GM18499 (cell line): Measurements from ENCODE around the gene SGPL1.

Experiments used
- ATAC-seq: cut with Tn5 transposase; IDR thresholded peaks from one replicate; pipeline ENCODE4 v1.9.1; 2021; ENCODE audit warnings: moderate number of reproducible peaks; ENCODE audit not compliant: insufficient read depth, unreplicated experiment

Gene SGPL1

DNA sequence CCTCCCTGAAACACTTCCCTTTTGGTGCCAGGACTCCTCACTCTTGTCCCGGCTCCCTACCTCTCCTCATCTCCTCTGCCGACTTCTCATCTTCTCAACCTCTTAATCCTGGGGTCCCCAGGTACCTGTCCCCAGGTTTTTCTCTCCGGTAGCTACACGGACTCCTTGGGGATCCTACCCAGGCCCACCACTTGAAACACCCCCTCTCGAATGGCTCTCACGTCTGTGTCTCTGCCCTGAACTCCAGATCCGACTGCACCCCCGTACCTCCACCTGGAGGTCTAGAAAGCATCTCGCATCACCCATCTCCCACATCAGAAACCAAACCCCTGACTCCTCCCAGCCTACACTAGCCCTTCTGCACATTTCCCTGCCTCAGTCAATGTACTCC is 35.4 kb upstream of the SGPL1 start:
- ATAC-seq = no peak

DNA sequence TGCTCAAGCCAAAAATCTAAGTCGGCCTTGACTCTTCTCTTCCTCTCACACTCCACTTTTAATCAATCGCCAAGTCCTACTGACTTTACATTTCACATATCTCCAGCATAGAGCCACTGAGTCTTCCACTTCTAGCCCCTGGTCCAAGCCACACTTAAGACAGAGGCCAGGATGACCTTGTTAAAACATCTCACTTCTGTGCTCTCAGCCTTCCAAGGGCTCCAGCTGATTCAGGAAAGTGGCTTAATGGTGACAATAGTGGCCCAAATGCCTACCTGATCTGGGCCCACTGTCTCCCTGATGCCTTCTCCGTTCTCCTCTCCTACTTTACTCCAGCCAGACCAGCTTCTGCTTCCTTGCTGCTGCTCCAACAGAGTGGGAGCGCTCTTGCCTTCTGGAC is 35.0 kb upstream of the SGPL1 start:
- no peak for ATAC-seq

DNA sequence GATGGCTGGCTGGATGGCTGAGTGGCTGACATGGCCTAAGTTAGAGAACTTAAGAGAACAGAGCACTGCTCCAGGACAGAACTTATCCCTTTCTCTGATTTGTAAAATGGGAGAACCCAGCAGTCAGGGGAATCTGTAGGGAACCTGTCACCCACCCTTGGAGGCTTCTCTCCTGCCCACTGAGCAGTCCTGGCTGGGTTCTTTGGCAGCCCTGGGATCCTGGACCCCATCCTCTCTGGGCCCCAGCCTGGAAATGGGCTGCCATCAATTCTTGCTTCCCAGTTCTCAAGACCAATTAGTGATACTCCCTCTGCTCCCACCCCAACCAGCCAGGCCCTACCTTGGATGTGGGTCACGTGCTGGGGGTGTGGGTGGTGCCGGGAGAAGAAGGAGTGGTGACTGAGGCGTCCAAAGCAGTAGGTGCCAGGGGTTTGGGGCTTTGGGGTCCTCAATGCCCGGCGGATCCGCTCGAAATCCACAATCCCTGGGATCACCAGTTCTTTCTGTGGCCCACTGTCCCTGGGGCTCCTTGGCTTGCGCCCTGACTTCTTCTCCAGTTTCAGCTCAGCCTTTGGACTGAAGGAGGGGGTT is 34.2 kb upstream of the SGPL1 start:
- no peak for ATAC-seq

DNA sequence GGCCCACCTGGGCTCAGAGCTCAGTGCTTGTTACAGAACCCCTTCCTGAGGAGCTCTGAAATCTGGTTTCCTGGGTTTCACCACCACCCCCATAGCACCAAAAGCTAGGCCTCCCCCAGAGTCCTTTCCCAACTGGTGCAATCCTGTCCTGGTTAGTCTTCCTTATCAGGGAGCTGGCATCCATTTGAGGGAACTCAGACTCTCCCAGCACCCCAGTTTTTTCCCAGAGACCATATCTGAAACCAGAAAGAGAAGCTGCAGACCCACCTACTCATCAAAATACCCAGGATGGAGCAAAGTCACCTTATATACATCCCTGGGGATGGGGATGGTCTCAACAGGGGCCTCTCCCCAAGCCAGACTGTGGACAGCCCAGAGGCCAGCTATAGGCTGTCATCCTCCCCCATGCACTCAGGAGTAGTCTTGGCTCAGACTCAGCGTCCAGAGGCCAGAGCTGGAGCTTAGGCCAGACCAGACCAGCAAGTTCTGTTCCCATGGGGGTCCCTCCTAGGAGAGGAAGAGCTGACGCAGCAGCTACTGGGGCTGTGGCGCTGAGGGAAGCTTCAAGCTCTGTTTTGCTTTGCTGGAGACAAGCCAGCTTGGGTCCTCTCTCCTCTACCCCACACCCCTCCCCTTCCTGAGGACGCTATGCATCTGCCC is 33.5 kb upstream of the SGPL1 start:
- ATAC-seq = no peak

DNA sequence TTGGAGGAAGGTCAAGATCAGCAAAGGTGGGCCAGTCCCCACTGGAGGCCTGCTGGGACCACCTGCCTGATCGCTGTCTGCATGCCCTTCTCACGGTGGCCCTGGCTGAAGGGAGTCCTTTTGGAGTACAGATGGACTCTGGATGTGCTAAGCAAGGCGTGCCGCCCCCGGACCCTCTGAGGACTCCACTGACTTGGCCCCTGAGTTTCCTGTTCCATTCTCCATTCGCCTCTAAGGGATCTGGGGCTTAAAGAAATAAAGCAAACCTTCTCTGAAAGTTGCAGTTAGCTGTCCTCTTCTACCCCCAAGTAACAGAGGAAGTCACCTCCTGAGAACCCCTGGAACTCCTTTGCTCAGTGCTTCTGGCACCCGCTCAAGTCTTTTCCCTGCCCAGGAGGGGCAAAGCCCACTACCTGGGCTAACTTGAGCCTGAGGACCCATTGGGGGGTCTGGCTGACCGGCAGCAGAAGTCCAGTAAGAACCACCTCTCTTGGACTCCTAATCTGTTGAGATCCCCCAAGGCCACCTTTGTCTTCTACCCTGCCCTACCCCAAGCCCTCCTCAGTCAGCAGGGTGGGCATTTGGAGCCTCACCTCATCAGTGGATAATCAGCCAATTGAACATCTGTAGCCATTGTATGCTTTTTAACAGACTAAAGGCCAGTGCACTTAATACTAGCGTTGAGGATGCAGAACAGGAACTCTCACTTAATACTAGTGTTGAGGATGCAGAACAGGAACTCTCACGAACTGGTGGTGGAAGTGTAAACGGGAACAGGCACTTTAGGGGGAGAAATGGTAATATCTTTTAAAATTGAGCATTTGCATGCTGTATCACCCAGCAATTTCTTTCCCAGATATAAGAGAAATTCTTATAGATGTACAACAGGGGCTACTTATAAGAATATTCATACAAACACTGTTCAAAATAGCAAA is 32.7 kb upstream of the SGPL1 start:
- no peak for ATAC-seq

DNA sequence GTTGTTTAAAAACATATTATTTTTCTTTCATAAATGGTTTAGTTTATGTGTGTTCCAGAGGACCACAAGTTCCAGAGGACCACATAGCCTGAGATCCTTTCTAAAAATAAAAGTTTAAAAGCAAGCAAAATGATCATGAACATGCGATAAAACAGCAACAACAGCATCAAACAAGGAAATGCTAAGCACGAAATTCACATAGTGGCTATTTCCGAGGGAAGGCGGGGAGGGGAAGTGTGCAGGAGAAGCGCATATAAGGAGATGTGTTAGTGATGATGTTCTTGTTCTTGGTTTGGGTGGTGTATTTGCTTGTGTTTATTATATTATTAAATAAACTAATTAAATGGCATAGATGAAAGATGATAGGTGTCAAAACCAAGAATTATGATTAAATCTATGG is 31.7 kb upstream of the SGPL1 start:
- ATAC-seq = no peak

DNA sequence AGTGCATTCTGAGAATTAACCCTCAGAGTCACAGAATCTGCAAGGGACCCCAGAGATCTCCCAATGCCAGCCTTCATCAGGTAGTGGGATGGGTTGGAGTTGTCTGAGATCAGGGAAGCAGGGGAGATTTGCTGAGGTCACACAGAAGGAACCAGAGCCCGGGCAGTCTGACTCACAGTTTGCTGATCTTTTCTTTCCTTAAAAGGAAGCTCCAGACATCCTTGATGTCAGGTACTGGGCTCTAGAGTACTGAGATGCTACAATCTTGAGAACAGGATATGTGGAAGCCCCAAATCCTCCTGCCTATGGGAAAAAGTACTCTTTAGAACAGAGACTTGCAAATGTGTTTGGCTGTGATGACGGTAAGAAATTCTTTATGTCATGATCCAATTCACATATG is 31.3 kb upstream of the SGPL1 start:
- no peak for ATAC-seq

DNA sequence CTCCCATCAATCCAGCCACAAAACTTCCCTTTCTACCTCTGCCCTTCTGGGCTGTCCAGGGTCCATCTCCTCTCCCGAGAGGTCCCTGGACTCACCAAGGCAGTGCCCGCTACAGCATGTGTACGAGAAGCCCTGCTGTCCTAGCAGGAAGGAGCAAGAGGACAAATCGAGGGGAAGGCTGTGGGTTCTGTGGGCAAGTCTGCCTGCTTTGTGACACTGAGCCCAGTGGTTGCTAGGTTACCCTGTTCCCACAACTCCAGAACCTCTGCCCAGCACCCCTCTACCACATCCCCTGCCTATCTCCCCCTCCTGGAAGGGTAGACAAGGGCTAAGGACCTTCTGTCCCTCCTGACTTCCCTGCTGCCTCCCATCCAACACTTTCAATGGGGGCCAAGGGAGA is 30.6 kb upstream of the SGPL1 start, which contains the start of gene TBATA:
Gene TBATA, minus strand, starts transcription at position 188 of the 400 bp plus-strand sequence. CDS start 1,998 bp downstream, outside the sequence.
- ATAC-seq = no peak

DNA sequence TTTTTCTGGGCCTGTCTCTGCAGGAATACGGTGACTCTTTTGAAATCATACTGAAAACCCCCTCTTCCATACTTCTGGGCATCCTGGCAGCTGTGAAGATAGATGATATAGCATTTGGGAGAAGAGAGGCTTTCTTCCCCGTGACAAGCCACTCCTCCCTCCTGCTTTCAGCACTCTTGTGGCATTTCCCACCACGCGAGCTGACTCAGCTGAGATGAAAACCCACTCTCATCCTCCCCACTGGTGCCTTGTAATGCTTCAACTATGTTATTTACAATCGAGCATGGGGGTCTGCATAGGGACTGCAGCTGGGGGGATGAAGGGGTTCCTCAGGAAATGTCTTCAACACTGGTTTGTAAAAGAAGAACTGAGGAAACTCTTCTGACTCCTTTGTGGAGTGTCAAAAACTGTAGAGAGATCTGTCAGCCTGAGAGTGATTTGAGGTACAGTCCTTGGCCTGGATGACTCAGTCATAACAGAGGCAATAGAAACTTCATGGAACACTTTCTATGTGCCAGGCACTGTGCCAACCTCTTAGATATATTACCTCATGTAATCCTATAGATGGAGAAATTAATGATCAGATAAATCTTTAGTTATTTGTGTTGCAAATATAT is 28.8 kb upstream of the SGPL1 start:
- ATAC-seq = no peak

DNA sequence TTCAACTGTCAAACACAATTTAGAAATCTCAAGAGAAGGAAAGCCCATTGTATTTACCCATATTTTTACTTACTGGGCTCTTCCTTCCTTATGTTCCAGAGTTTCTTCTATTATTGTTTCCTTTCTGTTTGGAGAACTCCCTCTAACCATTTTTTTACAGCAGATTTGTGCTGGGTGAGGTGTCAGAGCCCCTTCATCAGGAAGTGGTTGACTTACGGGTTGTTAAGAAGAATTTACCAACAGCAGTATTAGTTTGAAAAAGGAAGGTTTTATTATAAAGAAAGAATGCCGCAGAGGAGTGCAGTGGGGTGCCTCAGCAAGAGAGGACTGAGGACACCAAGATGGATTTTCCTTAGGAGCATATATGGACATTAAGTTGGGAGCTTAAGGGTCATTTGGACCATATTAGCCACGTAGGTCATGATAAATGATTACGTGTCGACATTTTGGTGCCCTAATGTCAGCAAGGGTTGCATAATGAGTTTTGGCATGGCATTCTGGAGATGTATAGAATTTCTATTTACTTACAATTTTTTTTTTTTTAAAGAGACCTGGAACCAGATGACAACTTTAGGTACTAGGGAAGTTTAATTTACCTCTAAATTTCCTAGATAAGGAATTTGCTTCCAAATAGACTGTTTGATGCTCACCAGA is 24.2 kb upstream of the SGPL1 start:
- ATAC-seq = no peak

DNA sequence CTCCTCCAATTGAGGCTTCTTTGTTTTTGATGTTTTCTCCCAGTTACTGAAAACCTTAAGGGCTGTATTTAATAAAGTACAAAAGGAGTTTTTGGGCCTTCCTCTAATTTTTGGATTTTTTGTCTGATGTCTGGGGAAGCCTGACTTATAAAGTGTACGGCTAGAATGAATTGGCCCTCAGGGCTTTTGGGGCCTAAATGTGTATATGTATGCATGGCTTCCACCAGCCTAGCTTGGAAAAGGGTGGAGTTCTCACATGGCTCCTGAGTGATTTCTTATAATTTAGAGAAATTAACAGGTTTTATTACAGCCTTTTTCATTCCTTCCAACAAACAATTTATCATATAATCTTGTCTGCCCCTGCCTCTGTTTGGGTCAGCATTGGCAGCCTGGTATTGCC is 20.1 kb upstream of the SGPL1 start:
- ATAC-seq = no peak

DNA sequence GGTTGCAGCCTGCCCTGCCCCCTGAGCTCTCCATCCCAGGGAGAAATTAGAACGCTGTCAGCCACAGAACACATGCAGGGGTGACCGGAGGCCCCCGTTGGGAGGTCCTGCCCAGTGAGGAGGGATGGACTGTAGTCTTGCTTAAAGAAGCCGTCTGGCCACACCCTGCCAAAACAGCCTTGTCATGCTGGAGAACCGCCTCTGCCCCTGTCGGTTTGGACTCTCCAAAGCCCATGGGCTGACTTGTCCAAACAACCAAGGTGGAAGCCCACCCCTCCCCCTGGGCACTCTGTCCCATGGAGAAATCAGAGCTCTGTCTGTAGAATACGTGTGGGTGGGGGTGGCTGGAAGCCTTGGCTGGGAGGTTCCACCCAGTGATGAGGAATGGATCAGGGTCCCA is 17.9 kb upstream of the SGPL1 start:
- no peak for ATAC-seq

DNA sequence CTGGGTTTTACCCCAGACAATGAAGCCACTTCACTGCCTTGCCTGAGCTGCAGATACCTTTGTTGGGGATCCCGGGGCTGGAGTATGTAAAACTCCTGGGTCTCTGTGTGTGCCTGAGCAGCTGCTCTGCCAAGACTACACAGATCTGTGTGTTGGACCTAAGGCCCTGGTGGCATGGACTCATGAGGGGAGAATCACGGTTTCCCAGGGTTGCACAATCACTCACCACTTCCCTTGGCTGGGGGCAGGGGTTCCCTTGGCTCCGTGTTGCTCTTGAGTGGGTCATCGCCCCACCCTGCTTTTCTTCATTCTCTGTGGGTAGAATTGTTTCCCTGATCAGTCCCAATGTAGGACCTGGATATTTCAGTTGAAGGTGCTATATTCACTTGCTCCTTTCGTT is 16.6 kb upstream of the SGPL1 start:
- no peak for ATAC-seq

DNA sequence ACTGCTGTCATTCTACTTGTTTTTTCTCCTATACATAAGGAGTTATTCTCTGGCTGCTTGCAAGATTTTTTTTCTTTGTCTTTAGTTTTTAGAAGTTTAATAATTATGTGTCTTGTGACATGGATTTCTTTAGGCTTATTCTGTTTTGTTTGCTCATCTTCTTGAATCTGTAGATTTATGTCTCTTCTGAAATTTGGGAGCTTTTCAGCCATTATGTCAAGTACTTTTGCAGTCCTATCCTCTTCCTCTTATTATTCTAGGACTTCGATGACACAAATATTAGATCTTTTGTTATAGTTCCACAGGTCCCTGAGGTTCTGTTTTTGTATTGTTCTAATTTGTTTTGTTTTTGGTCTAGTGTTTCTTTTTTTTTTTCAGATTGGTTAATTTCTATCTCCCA is 13.9 kb upstream of the SGPL1 start:
- ATAC-seq = no peak

DNA sequence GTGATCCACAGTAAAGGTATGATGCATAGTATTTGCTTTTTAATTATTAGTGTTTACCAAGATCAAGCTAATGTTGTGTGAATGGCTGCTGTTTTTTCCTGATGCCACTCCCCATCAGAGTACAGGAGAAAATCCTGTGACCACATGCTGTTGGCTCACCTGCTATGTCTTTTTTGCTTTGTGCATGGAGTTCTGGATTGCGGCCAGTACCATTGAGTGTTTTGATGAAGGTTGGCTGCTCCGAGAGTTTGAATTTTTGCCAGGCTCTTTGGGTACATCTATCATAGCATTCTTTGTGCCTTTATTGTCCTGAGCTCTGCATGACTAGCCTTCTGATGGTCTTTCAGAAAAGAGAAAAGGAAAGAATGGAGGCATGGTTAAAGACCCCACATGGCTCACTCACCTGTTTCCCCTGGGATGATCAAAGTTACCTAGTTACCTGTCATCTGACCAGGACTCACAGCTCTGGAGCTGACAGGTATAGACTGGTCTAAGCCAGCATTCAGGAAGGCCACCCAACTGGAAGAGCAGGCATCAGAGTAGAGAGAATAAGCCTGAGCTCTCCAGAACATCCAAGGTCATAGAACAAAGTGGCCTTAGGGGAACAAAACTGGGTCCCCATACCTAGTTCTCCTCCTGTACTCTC is 11.8 kb upstream of the SGPL1 start:
- no peak for ATAC-seq

DNA sequence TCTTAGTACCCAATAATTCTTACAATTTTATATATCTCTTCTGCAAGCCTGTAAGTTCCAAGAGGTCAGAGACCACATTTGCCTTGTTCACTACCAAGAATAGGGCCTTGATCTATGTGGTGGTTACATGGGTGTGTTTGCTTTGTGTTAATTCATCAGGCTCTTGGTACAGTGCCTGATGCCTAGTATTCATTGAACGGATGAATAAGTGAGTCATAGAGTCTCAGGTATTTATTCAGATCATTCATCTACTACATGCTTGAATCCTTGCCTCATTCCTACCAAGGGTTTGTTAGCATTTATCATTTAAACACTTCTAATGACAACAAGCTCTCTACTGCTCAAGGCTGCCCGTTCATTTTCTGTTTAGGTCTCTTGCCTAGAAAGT is 11.3 kb upstream of the SGPL1 start:
- no peak for ATAC-seq

DNA sequence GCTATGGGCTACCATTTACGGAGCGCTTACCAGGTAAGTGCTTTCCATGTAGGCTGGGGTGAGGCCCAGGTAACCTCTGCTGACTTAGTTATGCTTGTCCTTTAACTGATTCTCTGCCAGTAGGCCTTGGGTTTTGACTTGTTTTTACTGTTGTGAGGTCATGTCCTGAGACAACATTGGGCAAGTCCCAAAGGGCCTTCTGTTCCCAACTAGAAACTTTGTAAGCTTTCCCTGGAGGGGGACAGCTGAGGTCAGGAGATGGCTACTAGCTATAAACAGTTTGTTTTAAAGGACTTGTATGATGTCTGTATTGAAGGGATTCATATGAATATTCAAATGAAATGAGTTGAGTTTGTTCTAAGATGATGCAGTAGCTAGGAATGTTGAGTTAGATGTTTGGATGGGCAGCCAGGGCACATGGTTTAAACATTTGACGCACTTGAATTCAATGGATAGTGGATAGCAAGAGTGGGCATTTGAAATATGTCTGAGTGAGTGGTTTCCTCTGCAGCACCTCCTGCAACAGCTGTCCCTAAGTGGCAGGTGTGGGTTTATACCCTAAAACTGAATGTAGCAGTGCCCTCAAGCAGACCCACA is 10.0 kb upstream of the SGPL1 start:
- ATAC-seq = no peak

DNA sequence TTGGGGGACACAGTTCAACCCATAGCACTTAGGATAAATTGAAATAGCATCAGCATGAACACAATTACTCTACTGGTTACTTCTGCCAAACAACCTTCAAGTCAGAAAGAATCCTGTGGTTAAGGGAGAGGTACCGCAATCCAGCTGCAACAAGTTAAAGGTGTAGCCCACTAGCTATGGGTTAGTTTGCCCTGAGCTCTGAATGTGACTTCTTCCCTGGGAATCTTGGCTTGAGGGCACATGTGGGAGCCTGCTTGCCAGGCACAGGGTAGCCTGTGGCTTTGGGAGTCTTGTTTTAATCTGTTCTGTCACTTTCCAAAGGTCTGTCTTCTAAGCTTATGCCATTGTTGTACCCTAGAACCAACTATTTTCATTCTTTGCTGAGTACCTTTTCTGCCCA is 8.9 kb upstream of the SGPL1 start:
- no peak for ATAC-seq

DNA sequence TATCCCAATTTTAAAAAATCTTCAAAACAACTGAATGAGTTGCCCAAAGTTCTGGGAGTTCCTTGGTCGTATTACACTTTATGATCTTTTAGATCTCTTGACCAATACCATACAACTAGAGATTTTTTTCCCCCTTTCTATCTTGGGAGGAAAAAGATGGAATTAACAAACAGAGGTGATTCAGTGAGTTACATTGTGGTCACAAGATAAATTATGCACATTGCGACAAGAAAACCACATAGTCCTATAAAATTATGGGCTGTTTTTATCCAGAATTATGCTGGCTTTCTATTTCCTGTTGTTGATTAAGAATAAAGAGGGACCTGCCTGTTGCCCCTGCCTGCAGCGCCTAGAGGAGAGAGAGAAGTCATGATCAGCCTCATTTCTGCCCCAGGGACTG is 8.2 kb upstream of the SGPL1 start:
- ATAC-seq = no peak
